HepG2 (cell line): ENCODE data around the gene RALBP1. TPM values are rescaled to one million over a fixed set of nuclear protein-coding genes. Genes with fewer than 3 reads are reported as not detected.

Experiments used
- BCL6 ChIP-seq: IDR thresholded peaks from 2 replicates; pipeline ENCODE4 v1.6.1; 2016; ENCODE audit warnings: missing genetic modification reagents, missing compliant biosample characterization
- GLI4 ChIP-seq: sonication (generic); formaldehyde crosslinking; IDR thresholded peaks from 2 replicates; pipeline ENCODE4 v1.5.1; 2020; ENCODE audit warnings: missing genetic modification reagents, mild to moderate bottlenecking, moderate library complexity, borderline replicate concordance
- GTF2F1 ChIP-seq: fragments of 150-350 bp; IDR thresholded peaks from 2 replicates; pipeline ENCODE4 v1.6.1; 2014; ENCODE audit warnings: low read length
- HDAC1 ChIP-seq: sonication (generic); formaldehyde crosslinking; IDR thresholded peaks from 2 replicates; pipeline ENCODE4 v1.5.1; 2020; ENCODE audit warnings: mild to moderate bottlenecking, missing genetic modification reagents
- MTA1 ChIP-seq: sonication (generic); formaldehyde crosslinking; IDR thresholded peaks from 2 replicates; pipeline ENCODE4 v1.4.0; 2020; ENCODE audit warnings: missing genetic modification reagents, mild to moderate bottlenecking, borderline replicate concordance
- POLR2A ChIP-seq, 2 experiments: IDR thresholded peaks; 2 replicates each; pipeline ENCODE4 v1.6.1; 2011; ENCODE audit warnings: low read depth in 2 of 2, low read length in 2 of 2, mild to moderate bottlenecking in 1 of 2, moderate library complexity in 1 of 2; ENCODE audit not compliant: insufficient read depth in 1 of 2
- TGIF2 ChIP-seq: IDR thresholded peaks from 2 replicates; pipeline ENCODE4 v1.6.1; 2016; ENCODE audit warnings: control low read depth, missing compliant biosample characterization
- U2AF2 ChIP-seq: fragments of 200-400 bp; formaldehyde crosslinking; IDR thresholded peaks from 2 replicates; pipeline ENCODE4 v1.6.1; 2017; ENCODE audit warnings: low read depth, mild to moderate bottlenecking, low read length
- XBP1 ChIP-seq: sonication (generic); formaldehyde crosslinking; IDR thresholded peaks from 2 replicates; pipeline ENCODE4 v1.5.0; 2020; ENCODE audit warnings: missing genetic modification reagents
- ZBTB8A ChIP-seq: sonication (generic); formaldehyde crosslinking; IDR thresholded peaks from 2 replicates; pipeline ENCODE4 v1.4.0; 2020; ENCODE audit warnings: mild to moderate bottlenecking, low read depth, missing genetic modification reagents, borderline replicate concordance
- ZFP36L1 ChIP-seq: sonication (generic); formaldehyde crosslinking; IDR thresholded peaks from 2 replicates; pipeline ENCODE4 v1.8.0; 2022; ENCODE audit warnings: mild to moderate bottlenecking, missing genetic modification reagents, moderate library complexity
- ZNF562 ChIP-seq: sonication (generic); formaldehyde crosslinking; IDR thresholded peaks from 2 replicates; pipeline ENCODE4 v1.8.0; 2022; ENCODE audit warnings: missing genetic modification reagents, borderline replicate concordance
- ZNF577 ChIP-seq: sonication (generic); formaldehyde crosslinking; IDR thresholded peaks from 2 replicates; pipeline ENCODE4 v1.4.0; 2020; ENCODE audit warnings: mild to moderate bottlenecking, low read depth, missing genetic modification reagents, borderline replicate concordance
- ZNF607 ChIP-seq: sonication (generic); formaldehyde crosslinking; IDR thresholded peaks from 2 replicates; pipeline ENCODE4 v1.5.1; 2020; ENCODE audit warnings: missing genetic modification reagents, mild to moderate bottlenecking, borderline replicate concordance
- ZNF670 ChIP-seq: sonication (generic); formaldehyde crosslinking; IDR thresholded peaks from 2 replicates; pipeline ENCODE4 v1.8.0; 2022; ENCODE audit warnings: mild to moderate bottlenecking, missing genetic modification reagents, borderline replicate concordance
- ZNF768 ChIP-seq: sonication (generic); formaldehyde crosslinking; IDR thresholded peaks from 2 replicates; pipeline ENCODE4 v1.4.0; 2020; ENCODE audit warnings: missing genetic modification reagents
- polyA plus RNA-seq, 8 experiments: library from polyadenylated mRNA; depleted of rRNA in 3 of 8; stranded (reverse) in 7 of 8; unstranded in 1 of 8; fragments of >200 nt; fragmentation: Illumina TruSeq in 4 of 8; extraction: Trizol in 4 of 8; gene quantifications; 2 replicates each; pipeline versions ENCODE4 v1.2.1 to v1.2.3, GENCODE V29; 2011 to 2016; ENCODE audit warnings: low read depth in 4 of 8, missing spikeins in 1 of 8, mixed read lengths in 1 of 8; ENCODE audit not compliant: insufficient read depth in 1 of 8
- total RNA-seq, 5 experiments: library from RNA; depleted of rRNA; stranded (reverse); fragments of >200 nt; fragmentation: Illumina TruSeq; extraction: Trizol; gene quantifications; 2 replicates each; pipeline ENCODE4 v1.2.3, GENCODE V29; 2016; ENCODE audit warnings: low read depth in 1 of 5
- TF ChIP-seq, protein P1 (sequence below): sonication (generic); formaldehyde crosslinking; IDR thresholded peaks from 2 replicates; pipeline ENCODE4 v1.5.0; 2020; ENCODE audit warnings: mild to moderate bottlenecking, missing genetic modification reagents, borderline replicate concordance
- TF ChIP-seq, protein P2 (sequence below): sonication (generic); formaldehyde crosslinking; IDR thresholded peaks from 2 replicates; pipeline ENCODE4 v1.8.0; 2022; ENCODE audit warnings: low read depth, missing genetic modification reagents

The RALBP1 gene
- total and polyA plus RNA-seq, 2 of the 13 experiments (the other 11 are each of a cell fraction or from before 2014, with no cell fraction given), result 24.5 to 33.1 TPM

GRCh38 chr18:9475643-9476591 is 604 bp downstream of the RALBP1 start (continued):
- no peak; the same call in 1 of the 2 replicates for TF ChIP-seq MTA1 (CRISPR knock-in tag)
- peak in 1 of 2 experiments; percentile 25; a peak in 1 of 4 replicates for TF ChIP-seq POLR2A (IDR thresholded peaks at IDR 0.05; ENCODE audit: insufficient read depth in 1 of 2, low read depth in 2 of 2, low read length in 2 of 2)
- 0 out of 2 replicates have a peak, but pooled peaks have one; percentile 10 for TF ChIP-seq ZNF607
- peak; percentile 36; the same call in 1 of the 2 replicates for TF ChIP-seq ZNF768 (CRISPR knock-in tag)
- TF ChIP-seq, protein P1, sequence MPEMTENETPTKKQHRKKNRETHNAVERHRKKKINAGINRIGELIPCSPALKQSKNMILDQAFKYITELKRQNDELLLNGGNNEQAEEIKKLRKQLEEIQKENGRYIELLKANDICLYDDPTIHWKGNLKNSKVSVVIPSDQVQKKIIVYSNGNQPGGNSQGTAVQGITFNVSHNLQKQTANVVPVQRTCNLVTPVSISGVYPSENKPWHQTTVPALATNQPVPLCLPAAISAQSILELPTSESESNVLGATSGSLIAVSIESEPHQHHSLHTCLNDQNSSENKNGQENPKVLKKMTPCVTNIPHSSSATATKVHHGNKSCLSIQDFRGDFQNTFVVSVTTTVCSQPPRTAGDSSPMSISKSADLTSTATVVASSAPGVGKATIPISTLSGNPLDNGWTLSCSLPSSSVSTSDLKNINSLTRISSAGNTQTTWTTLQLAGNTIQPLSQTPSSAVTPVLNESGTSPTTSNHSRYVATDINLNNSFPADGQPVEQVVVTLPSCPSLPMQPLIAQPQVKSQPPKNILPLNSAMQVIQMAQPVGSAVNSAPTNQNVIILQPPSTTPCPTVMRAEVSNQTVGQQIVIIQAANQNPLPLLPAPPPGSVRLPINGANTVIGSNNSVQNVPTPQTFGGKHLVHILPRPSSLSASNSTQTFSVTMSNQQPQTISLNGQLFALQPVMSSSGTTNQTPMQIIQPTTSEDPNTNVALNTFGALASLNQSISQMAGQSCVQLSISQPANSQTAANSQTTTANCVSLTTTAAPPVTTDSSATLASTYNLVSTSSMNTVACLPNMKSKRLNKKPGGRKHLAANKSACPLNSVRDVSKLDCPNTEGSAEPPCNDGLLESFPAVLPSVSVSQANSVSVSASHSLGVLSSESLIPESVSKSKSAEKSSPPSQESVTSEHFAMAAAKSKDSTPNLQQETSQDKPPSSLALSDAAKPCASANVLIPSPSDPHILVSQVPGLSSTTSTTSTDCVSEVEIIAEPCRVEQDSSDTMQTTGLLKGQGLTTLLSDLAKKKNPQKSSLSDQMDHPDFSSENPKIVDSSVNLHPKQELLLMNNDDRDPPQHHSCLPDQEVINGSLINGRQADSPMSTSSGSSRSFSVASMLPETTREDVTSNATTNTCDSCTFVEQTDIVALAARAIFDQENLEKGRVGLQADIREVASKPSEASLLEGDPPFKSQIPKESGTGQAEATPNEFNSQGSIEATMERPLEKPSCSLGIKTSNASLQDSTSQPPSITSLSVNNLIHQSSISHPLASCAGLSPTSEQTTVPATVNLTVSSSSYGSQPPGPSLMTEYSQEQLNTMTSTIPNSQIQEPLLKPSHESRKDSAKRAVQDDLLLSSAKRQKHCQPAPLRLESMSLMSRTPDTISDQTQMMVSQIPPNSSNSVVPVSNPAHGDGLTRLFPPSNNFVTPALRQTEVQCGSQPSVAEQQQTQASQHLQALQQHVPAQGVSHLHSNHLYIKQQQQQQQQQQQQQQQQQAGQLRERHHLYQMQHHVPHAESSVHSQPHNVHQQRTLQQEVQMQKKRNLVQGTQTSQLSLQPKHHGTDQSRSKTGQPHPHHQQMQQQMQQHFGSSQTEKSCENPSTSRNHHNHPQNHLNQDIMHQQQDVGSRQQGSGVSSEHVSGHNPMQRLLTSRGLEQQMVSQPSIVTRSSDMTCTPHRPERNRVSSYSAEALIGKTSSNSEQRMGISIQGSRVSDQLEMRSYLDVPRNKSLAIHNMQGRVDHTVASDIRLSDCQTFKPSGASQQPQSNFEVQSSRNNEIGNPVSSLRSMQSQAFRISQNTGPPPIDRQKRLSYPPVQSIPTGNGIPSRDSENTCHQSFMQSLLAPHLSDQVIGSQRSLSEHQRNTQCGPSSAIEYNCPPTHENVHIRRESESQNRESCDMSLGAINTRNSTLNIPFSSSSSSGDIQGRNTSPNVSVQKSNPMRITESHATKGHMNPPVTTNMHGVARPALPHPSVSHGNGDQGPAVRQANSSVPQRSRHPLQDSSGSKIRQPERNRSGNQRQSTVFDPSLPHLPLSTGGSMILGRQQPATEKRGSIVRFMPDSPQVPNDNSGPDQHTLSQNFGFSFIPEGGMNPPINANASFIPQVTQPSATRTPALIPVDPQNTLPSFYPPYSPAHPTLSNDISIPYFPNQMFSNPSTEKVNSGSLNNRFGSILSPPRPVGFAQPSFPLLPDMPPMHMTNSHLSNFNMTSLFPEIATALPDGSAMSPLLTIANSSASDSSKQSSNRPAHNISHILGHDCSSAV (CRISPR knock-in tag), result no peak
- peak; percentile 63; the same call in 1 of the 2 replicates for TF ChIP-seq ZNF670 (CRISPR knock-in tag)
- no peak for TF ChIP-seq XBP1 (CRISPR knock-in tag)
- no peak for TF ChIP-seq ZBTB8A (CRISPR knock-in tag)
- TF ChIP-seq, protein P2, sequence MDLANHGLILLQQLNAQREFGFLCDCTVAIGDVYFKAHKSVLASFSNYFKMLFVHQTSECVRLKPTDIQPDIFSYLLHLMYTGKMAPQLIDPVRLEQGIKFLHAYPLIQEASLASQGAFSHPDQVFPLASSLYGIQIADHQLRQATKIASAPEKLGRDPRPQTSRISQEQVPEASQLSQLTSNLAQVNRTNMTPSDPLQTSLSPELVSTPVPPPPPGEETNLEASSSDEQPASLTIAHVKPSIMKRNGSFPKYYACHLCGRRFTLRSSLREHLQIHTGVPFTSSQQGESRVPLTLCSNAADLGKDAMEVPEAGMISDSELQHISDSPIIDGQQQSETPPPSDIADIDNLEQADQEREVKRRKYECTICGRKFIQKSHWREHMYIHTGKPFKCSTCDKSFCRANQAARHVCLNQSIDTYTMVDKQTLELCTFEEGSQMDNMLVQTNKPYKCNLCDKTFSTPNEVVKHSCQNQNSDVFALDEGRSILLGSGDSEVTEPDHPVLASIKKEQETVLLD (CRISPR knock-in tag), result no peak
- TF ChIP-seq HDAC1, result no peak
- no peak for TF ChIP-seq GTF2F1
- no peak for TF ChIP-seq ZNF577 (CRISPR knock-in tag)
- TF ChIP-seq TGIF2 (CRISPR knock-in tag), result 0 out of 2 replicates have a peak, but pooled peaks have one; percentile 7
- no peak for TF ChIP-seq ZNF562 (CRISPR knock-in tag)
- TF ChIP-seq BCL6 (CRISPR knock-in tag), result no peak
- TF ChIP-seq U2AF2, result no peak
- TF ChIP-seq GLI4 (CRISPR knock-in tag), result 0 out of 2 replicates have a peak, but pooled peaks have one; percentile 17
- peak; percentile 29; the same call in 1 of the 2 replicates for TF ChIP-seq ZFP36L1 (CRISPR knock-in tag)
